HPDE6-E6E7 (cell line): ENCODE results near the gene ANKRD53.
"Not testable (repeated sequence)": the region's sequence is repeated elsewhere in the genome, so short reads cannot be mapped to it uniquely, and the experiment has no call there.

ENCODE experiments used
- DNase-seq: peaks from one replicate; pipeline ENCODE4 v3.0.0; 2011; ENCODE audit warnings: missing footprints; ENCODE audit errors: extremely low spot score

Gene ANKRD53

GRCh38 chr2:71008342-71008741, 29.9 kb downstream of the ANKRD53 start:
- no peak for DNase-seq

- DNase-seq, result not testable (repeated sequence)
Observed at GRCh38 chr2:71011786-71012185, 33.4 kb downstream of the ANKRD53 start.

GRCh38 chr2:71018625-71019024, 40.2 kb downstream of the ANKRD53 start:
- DNase-seq, result no peak

GRCh38 chr2:71019989-71020388, 41.6 kb downstream of the ANKRD53 start:
- DNase-seq, result not testable (repeated sequence)

- not testable (repeated sequence) for DNase-seq
Observed at GRCh38 chr2:71021394-71021793, 43.0 kb downstream of the ANKRD53 start.

- not testable (repeated sequence) for DNase-seq
Observed at GRCh38 chr2:71023553-71024243, 45.3 kb downstream of the ANKRD53 start.
